Naive thymus-derived CD8-positive, alpha-beta T cell (primary cell): ENCODE measurements around the gene PRMT3. TPM values are rescaled to one million over a fixed set of nuclear protein-coding genes. Genes with fewer than 3 reads are reported as not detected.
A peak's percentile ranks its signal among the peaks of the same experiment; 100 is the strongest.
"Not testable (repeated sequence)": the region's sequence is repeated elsewhere in the genome, so short reads cannot be mapped to it uniquely, and the experiment has no call there.

Source experiments
- ATAC-seq, 2 donors: fragments of 150-1000 bp; cut with Tn5 transposase in 1 of 2; sonication (Bioruptor Pico), chemical (Tn5 transposase) in 1 of 2; 1 replicate in 1 of 2; 2 replicates in 1 of 2; pipeline ENCODE4 v1.10.0; 2021; ENCODE audit warnings: mild to moderate bottlenecking in 2 of 2, moderate library complexity in 2 of 2
- POLR2A ChIA-PET: fragments of 350-600 bp; sonication (Branson Sonifier 250); formaldehyde crosslinking; loops from one replicate; lab custom pipeline; 2021; ENCODE audit warnings: antibody characterized with exemption; lab: Charles Lee
- DNase-seq, 10 donors: peaks; one replicate each; pipeline versions ENCODE4 v3.0.0 to v3.0.0-alpha.2; 2020 to 2022
- H3K27ac Mint-ChIP-seq, 10 donors: one replicate each; pipeline ENCODE4 v1.8.0; 2020 to 2022; ENCODE audit warnings: mild to moderate bottlenecking in 10 of 10, mixed read lengths in 10 of 10, moderate library complexity in 4 of 10, inconsistent platforms in 1 of 10
- H3K27me3 Mint-ChIP-seq, 5 donors: one replicate each; pipeline ENCODE4 v1.8.0; 2021 to 2022; ENCODE audit warnings: mixed read lengths in 5 of 5
- H3K36me3 Mint-ChIP-seq, 3 donors: one replicate each; pipeline ENCODE4 v1.8.0; 2020 to 2022; ENCODE audit warnings: mixed read lengths in 3 of 3, mild to moderate bottlenecking in 2 of 3, inconsistent platforms in 1 of 3
- H3K4me1 Mint-ChIP-seq, 4 donors: one replicate each; pipeline ENCODE4 v1.8.0; 2021 to 2022; ENCODE audit warnings: mixed read lengths in 4 of 4
- H3K4me3 Mint-ChIP-seq, 10 donors: one replicate each; pipeline ENCODE4 v1.8.0; 2020 to 2022; ENCODE audit warnings: mild to moderate bottlenecking in 10 of 10, mixed read lengths in 10 of 10, moderate library complexity in 6 of 10, inconsistent platforms in 1 of 10
- H3K9me3 Mint-ChIP-seq, 9 donors: one replicate each; pipeline ENCODE4 v1.8.0; 2020 to 2022; ENCODE audit warnings: mixed read lengths in 9 of 9, mild to moderate bottlenecking in 3 of 9, inconsistent platforms in 1 of 9, moderate library complexity in 1 of 9
- polyA plus RNA-seq, 3 donors: library from polyadenylated mRNA; unstranded; fragments of 300-500 nt; fragmentation: Illumina TruSeq; gene quantifications; one replicate each; pipeline ENCODE4 v1.2.3, GENCODE V29; 2021
- total RNA-seq, 8 experiments: library from RNA in 2 of 8; stranded (reverse) in 2 of 8; gene quantifications; one replicate each; pipeline ENCODE4 v1.2.3 and lab custom pipeline; 2021 to 2026

PRMT3 gene
- total and polyA plus RNA-seq, 5 experiments from 2014 or later, result 6.5 to 19.1 (median 8.7) TPM

- Mint-ChIP-seq H3K36me3 (peaks cover 0 to 20% (median 12%) of the 10 kb centered on the region in 3 donors), H3K9me3 (no peaks in the 10 kb centered on the region), H3K27me3 (no peaks in the 10 kb centered on the region), H3K4me3 (peak within 1 kb of the TSS; percentile 84 to 97 (median 89)), H3K27ac (peak within 1 kb of the TSS; percentile 73 to 98 (median 94)), H3K4me1 (peaks cover 29 to 67% (median 59%) of the 10 kb centered on the region in 4 donors)
- peak; percentile 87 to 94 for ATAC-seq
- POLR2A ChIA-PET, result interaction anchor here (0.7 to 1.8 kb wide), 3 partner anchors 13 to 25 kb away, joined by 3 to 12 read pairs (median 3); no protein-coding TSS in a partner anchor
- DNase-seq, result peak; percentile 54 to 87 (median 72)
Observed at GRCh38 chr11:20363500-20364340, 23.8 kb upstream of the PRMT3 start, which contains the start of gene HTATIP2. TSS of gene HTATIP2 (plus strand) at chr11:20363714. CDS start at chr11:20364238, 524 bp downstream.

GRCh38 chr11:20364341-20364792 is 23.1 kb upstream of the PRMT3 start:
- Mint-ChIP-seq H3K4me3 (peak overlapping the region; percentile 76 to 91 (median 88)), H3K27me3 (no peaks in the 10 kb centered on the region), H3K36me3 (peaks cover 0 to 22% (median 12%) of the 10 kb centered on the region in 3 donors), H3K9me3 (no peaks in the 10 kb centered on the region), H3K4me1 (peaks cover 31 to 67% (median 59%) of the 10 kb centered on the region in 4 donors), H3K27ac (peak overlapping the region in 9 of 10 donors; percentile 87 to 95 (median 89))
- ATAC-seq (no peak), DNase-seq (peak in 1 of 10 donors; percentile 16)
- POLR2A ChIA-PET, result interaction anchor here (1.6 to 1.8 kb wide), 2 partner anchors 12 to 22 kb away, joined by 3 to 12 read pairs; no protein-coding TSS in a partner anchor

GRCh38 chr11:20365465-20365864 is 22.1 kb upstream of the PRMT3 start:
- Mint-ChIP-seq H3K4me3 (peak overlapping the region; percentile 14 to 91 (median 76)), H3K27ac (peak overlapping the region in 7 of 10 donors; percentile 2 to 95 (median 45)), H3K36me3 (peaks cover 0 to 25% (median 8%) of the 10 kb centered on the region in 3 donors), H3K4me1 (peaks cover 31 to 64% (median 55%) of the 10 kb centered on the region in 4 donors)
- POLR2A ChIA-PET, H3K9me3 Mint-ChIP-seq, DNase-seq, H3K27me3 Mint-ChIP-seq, ATAC-seq: not testable (repeated sequence)

GRCh38 chr11:20367313-20367948 is 20.1 kb upstream of the PRMT3 start:
- Mint-ChIP-seq H3K27me3 (no peaks in the 10 kb centered on the region), H3K9me3 (no peaks in the 10 kb centered on the region), H3K27ac (peak overlapping the region in 5 of 10 donors; percentile 26 to 76 (median 65)), H3K4me3 (peak overlapping the region in 3 of 10 donors; percentile 2 to 56 (median 33)), H3K36me3 (peaks cover 0 to 39% (median 8%) of the 10 kb centered on the region in 3 donors), H3K4me1 (peaks cover 24 to 51% (median 40%) of the 10 kb centered on the region in 4 donors)
- DNase-seq (peak in 1 of 10 donors; percentile 31), ATAC-seq (no peak)
- POLR2A ChIA-PET, result no interaction called here

- ATAC-seq (no peak), DNase-seq (no peak)
- Mint-ChIP-seq H3K9me3 (no peaks in the 10 kb centered on the region), H3K36me3 (peaks cover 0 to 46% (median 8%) of the 10 kb centered on the region in 3 donors), H3K27me3 (no peaks in the 10 kb centered on the region), H3K4me3 (peak overlapping the region in 2 of 10 donors; percentile 2 to 10), H3K4me1 (peaks cover 16 to 41% (median 30%) of the 10 kb centered on the region in 4 donors), H3K27ac (peak overlapping the region in 1 of 10 donors; percentile 44)
- POLR2A ChIA-PET, result no interaction called here
Observed at GRCh38 chr11:20368438-20368837, 19.1 kb upstream of the PRMT3 start.

GRCh38 chr11:20369826-20370225 is 17.7 kb upstream of the PRMT3 start:
- H3K27me3 Mint-ChIP-seq, result no peaks in the 10 kb centered on the region

GRCh38 chr11:20372081-20372626 is 15.4 kb upstream of the PRMT3 start:
- H3K9me3 Mint-ChIP-seq, result no peaks in the 10 kb centered on the region
- no peak for ATAC-seq
- POLR2A ChIA-PET, result no interaction called here
- H3K27ac Mint-ChIP-seq, result no peak overlapping the region
- no peak overlapping the region for H3K4me3 Mint-ChIP-seq
- DNase-seq, result no peak
- H3K27me3 Mint-ChIP-seq, result no peaks in the 10 kb centered on the region
- H3K36me3 Mint-ChIP-seq, result peaks cover 0 to 62% (median 8%) of the 10 kb centered on the region in 3 donors
- H3K4me1 Mint-ChIP-seq, result peaks cover 5 to 11% (median 7%) of the 10 kb centered on the region in 4 donors

More at GRCh38 chr11:20369826-20370225, 17.7 kb upstream of the PRMT3 start:
- POLR2A ChIA-PET, result no interaction called here
- no peak overlapping the region for H3K4me3 Mint-ChIP-seq
- peaks cover 18 to 31% (median 25%) of the 10 kb centered on the region in 4 donors for H3K4me1 Mint-ChIP-seq
- peaks cover 0 to 54% (median 8%) of the 10 kb centered on the region in 3 donors for H3K36me3 Mint-ChIP-seq
- DNase-seq (no peak), ATAC-seq (no peak)
- peak overlapping the region in 1 of 10 donors; percentile 29 for H3K27ac Mint-ChIP-seq
- no peaks in the 10 kb centered on the region for H3K9me3 Mint-ChIP-seq

GRCh38 chr11:20373147-20373546 is 14.4 kb upstream of the PRMT3 start:
- no peak overlapping the region for H3K27ac Mint-ChIP-seq
- H3K4me1 Mint-ChIP-seq, result peaks cover 0 to 8% (median 3%) of the 10 kb centered on the region in 4 donors
- H3K9me3 Mint-ChIP-seq, result no peaks in the 10 kb centered on the region
- no peaks in the 10 kb centered on the region for H3K27me3 Mint-ChIP-seq
- peaks cover 0 to 61% (median 5%) of the 10 kb centered on the region in 3 donors for H3K36me3 Mint-ChIP-seq
- DNase-seq (no peak), ATAC-seq (no peak)
- no peak overlapping the region for H3K4me3 Mint-ChIP-seq
- POLR2A ChIA-PET, result no interaction called here

- peak overlapping the region in 1 of 10 donors; percentile 2 for H3K27ac Mint-ChIP-seq
- H3K36me3 Mint-ChIP-seq, result peaks cover 0 to 61% (median under 1%) of the 10 kb centered on the region in 3 donors
- no peaks in the 10 kb centered on the region for H3K27me3 Mint-ChIP-seq
Observed at GRCh38 chr11:20373568-20374209, 13.8 kb upstream of the PRMT3 start.

GRCh38 chr11:20374741-20375300 is 12.7 kb upstream of the PRMT3 start:
- H3K4me3 Mint-ChIP-seq, result no peak overlapping the region
- H3K4me1 Mint-ChIP-seq, result peaks cover 0 to 4% (median 0%) of the 10 kb centered on the region in 4 donors
- no peaks in the 10 kb centered on the region for H3K9me3 Mint-ChIP-seq
- peaks cover 0 to 69% (median 3%) of the 10 kb centered on the region in 3 donors for H3K36me3 Mint-ChIP-seq
- peak overlapping the region in 2 of 10 donors; percentile 39 to 58 for H3K27ac Mint-ChIP-seq
- DNase-seq (no peak), ATAC-seq (no peak)
- POLR2A ChIA-PET, result interaction anchor here (1.3 kb wide), 1 partner anchor 12 kb away, joined by 3 read pairs; no protein-coding TSS in a partner anchor
- H3K27me3 Mint-ChIP-seq, result no peaks in the 10 kb centered on the region

More at GRCh38 chr11:20373568-20374209, 13.8 kb upstream of the PRMT3 start:
- POLR2A ChIA-PET, result interaction anchor here (1.3 kb wide), 1 partner anchor 13 kb away, joined by 3 read pairs; no protein-coding TSS in a partner anchor
- Mint-ChIP-seq H3K4me1 (peaks cover 0 to 7% (median under 1%) of the 10 kb centered on the region in 4 donors), H3K4me3 (no peak overlapping the region), H3K9me3 (no peaks in the 10 kb centered on the region)
- no peak for DNase-seq
- ATAC-seq, result no peak

GRCh38 chr11:20376162-20376730 is 11.3 kb upstream of the PRMT3 start:
- POLR2A ChIA-PET, result interaction anchor here (1.1 kb wide), 1 partner anchor 12 kb away, joined by 3 read pairs; the partner anchor contains the start of gene HTATIP2
- no peaks in the 10 kb centered on the region for H3K9me3 Mint-ChIP-seq
- no peaks in the 10 kb centered on the region for H3K27me3 Mint-ChIP-seq
- H3K4me1 Mint-ChIP-seq, result peaks cover 0 to 4% (median 0%) of the 10 kb centered on the region in 4 donors
- no peak overlapping the region for H3K4me3 Mint-ChIP-seq
- ATAC-seq (no peak), DNase-seq (no peak)
- peaks cover 0 to 62% (median 3%) of the 10 kb centered on the region in 3 donors for H3K36me3 Mint-ChIP-seq
- peak overlapping the region in 2 of 10 donors; percentile 9 to 90 for H3K27ac Mint-ChIP-seq
